A549 (cell line): ENCODE results near the gene EIF4A2.

ENCODE experiments used
- BHLHE40 ChIP-seq: IDR thresholded peaks from 2 replicates; pipeline ENCODE4 v1.6.1; 2012; ENCODE audit warnings: low read depth, low read length, inconsistent platforms
- CTCF ChIP-seq: fragments of >200 bp; sonication (Bioruptor Twin); formaldehyde crosslinking; IDR thresholded peaks from 3 replicates; pipeline ENCODE4 v1.5.1; 2016
- E2F6 ChIP-seq: IDR thresholded peaks from 2 replicates; pipeline ENCODE4 v1.6.1; 2012; ENCODE audit warnings: low read depth, borderline replicate concordance
- EHMT2 ChIP-seq: fragments of 200-600 bp; sonication (generic); IDR thresholded peaks from 2 replicates; pipeline ENCODE4 v1.6.1; 2016; ENCODE audit warnings: antibody characterized with exemption, low read depth, mild to moderate bottlenecking, moderate library complexity
- EP300 ChIP-seq, 2 experiments: fragments of >200 bp; sonication (Bioruptor Twin); formaldehyde crosslinking; IDR thresholded peaks; 2 replicates in 1 of 2; 3 replicates in 1 of 2; pipeline ENCODE4 v1.6.1; 2016 to 2017
- GATA3 ChIP-seq: IDR thresholded peaks from 2 replicates; pipeline ENCODE4 v1.6.1; 2012; ENCODE audit warnings: borderline replicate concordance
- MAZ ChIP-seq: fragments of 150-350 bp; IDR thresholded peaks from 2 replicates; pipeline ENCODE4 v1.6.1; 2014; ENCODE audit warnings: antibody characterized with exemption, low read depth, low read length, borderline replicate concordance
- POLR2A ChIP-seq: IDR thresholded peaks from 2 replicates; pipeline ENCODE4 v1.6.1; 2012; ENCODE audit warnings: mild to moderate bottlenecking, low read length
- REST ChIP-seq: fragments of 200-600 bp; sonication (generic); IDR thresholded peaks from 2 replicates; pipeline ENCODE4 v1.6.1; 2016; ENCODE audit warnings: antibody characterized with exemption, mild to moderate bottlenecking, moderate library complexity

- TF ChIP-seq MAZ (no peak), E2F6 (no peak), REST (no peak), EHMT2 (no peak), CTCF (no peak), EP300 (IDR thresholded peaks at IDR 0.05) (no peak), POLR2A (no peak), BHLHE40 (no peak), GATA3 (no peak)
Measured at GRCh38 chr3:186788482-186789370, 5.3 kb downstream of the EIF4A2 start.
